ENCODE results near the gene MUC20. TPM values are rescaled to one million over a fixed set of nuclear protein-coding genes. Genes with fewer than 3 reads are reported as not detected.

Gene MUC20
- polyA plus RNA-seq, 1 donor (not counting 4 experiments of a cell fraction or from before 2014, with no cell fraction given): 0.21 TPM

Small RNAs within 50 kb of the gene (small RNA-seq; reads per million reads assigned to genes)
- 0.13 to 14.7 (median 4.5) reads per million in 3 experiments for gene MIR570 (ENCODE audit: insufficient read length in 3 of 3, low read depth in 3 of 3, low replicate concordance in 1 of 3)

Other genes starting within 250 kb of the MUC20 start
- gene PPP1R2, start 177.7 kb upstream of the MUC20 start, polyA plus RNA-seq: 14.0 to 43.2 TPM (median 39.0 TPM) in 3 replicates
- not detected in 3 replicates for gene APOD, start 137.0 kb upstream of the MUC20 start, polyA plus RNA-seq
- not detected in 3 replicates for gene MUC4, start 91.0 kb downstream of the MUC20 start, polyA plus RNA-seq
- 10.6 to 21.4 TPM (median 15.8 TPM) in 3 replicates for gene TNK2, start 187.6 kb downstream of the MUC20 start, polyA plus RNA-seq

Measured in keratinocyte (primary cell).